Measurements from ENCODE around the gene CD1C.
"Not testable (repeated sequence)": the region's sequence is repeated elsewhere in the genome, so short reads cannot be mapped to it uniquely, and the experiment has no call there.

CD1C gene

DNA sequence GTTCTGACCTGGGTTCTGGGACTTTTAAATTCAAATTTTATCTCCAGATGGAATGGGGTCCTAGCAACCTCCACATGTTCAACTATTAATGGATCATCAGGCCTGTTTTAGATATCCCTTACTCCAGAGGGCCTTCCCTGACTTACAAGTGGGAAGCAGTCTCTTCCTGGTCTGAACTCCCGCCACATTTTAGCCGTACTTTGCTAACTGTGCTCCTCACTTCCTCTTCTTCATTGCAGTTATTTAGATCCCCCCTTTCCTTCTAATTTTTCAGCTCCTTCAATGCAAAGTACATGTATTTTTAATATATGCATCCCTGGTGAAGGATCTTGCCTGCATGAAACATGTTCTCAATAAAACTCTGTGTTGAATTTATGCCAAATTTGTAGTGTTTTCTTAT lies 31.8 kb upstream of the CD1C start:
- DNase-seq (ENCODE audit: extremely low read depth, low read depth) = no peak

DNA sequence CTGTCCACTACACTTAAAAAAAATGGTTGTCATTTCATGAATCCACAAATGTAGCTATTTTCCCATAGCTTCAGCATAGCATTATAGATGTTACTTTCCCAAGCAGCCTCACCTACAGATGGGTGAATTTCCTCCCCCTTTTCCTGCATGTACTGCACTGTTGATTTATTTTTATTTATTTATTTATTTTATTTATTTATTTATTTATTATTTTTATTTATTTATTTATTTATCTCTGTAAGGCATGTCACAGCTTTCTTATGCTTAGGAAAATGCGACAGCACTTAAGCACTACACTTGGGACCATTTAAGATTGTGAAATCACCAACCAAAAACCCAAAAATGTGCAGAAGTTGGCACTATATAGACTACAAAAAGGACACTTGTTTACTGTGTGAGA lies 30.6 kb upstream of the CD1C start:
- H3K4me3 ChIP-seq (replicated peaks; ENCODE audit: low read depth, low read length) = no peak overlapping the region
- no peak for DNase-seq (ENCODE audit: extremely low read depth, low read depth)
- TF ChIP-seq, protein P1, sequence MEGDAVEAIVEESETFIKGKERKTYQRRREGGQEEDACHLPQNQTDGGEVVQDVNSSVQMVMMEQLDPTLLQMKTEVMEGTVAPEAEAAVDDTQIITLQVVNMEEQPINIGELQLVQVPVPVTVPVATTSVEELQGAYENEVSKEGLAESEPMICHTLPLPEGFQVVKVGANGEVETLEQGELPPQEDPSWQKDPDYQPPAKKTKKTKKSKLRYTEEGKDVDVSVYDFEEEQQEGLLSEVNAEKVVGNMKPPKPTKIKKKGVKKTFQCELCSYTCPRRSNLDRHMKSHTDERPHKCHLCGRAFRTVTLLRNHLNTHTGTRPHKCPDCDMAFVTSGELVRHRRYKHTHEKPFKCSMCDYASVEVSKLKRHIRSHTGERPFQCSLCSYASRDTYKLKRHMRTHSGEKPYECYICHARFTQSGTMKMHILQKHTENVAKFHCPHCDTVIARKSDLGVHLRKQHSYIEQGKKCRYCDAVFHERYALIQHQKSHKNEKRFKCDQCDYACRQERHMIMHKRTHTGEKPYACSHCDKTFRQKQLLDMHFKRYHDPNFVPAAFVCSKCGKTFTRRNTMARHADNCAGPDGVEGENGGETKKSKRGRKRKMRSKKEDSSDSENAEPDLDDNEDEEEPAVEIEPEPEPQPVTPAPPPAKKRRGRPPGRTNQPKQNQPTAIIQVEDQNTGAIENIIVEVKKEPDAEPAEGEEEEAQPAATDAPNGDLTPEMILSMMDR (IDR thresholded peaks at IDR 0.05; ENCODE audit: low read depth, low read length, missing control alignments) = no peak

More for the DNA sequence above, 31.8 kb upstream of the CD1C start:
- H3K4me3 ChIP-seq (replicated peaks; ENCODE audit: low read depth, low read length) = no peak overlapping the region
- TF ChIP-seq, protein P1 (IDR thresholded peaks at IDR 0.05; ENCODE audit: low read depth, low read length, missing control alignments) = no peak

DNA sequence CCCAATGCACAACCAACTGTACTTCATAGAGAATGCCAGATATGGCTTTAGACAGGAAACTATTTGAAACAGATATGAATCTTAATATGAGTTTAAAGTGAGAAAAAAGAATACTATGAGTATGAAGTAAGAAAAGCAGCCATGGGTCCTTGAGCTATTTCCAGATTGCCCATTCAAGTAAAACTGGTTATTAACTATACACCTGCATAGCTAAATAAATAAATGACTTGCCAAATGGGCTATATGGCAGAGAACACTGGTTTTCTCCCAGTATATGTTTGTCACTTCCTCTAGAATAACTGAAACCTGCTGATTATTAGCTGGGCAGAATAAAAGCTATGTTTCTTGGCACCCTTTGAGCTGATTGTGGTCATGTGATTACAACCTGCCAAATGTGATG lies 17.0 kb upstream of the CD1C start:
- no peak overlapping the region for H3K4me3 ChIP-seq (replicated peaks; ENCODE audit: low read depth, low read length)
- DNase-seq (ENCODE audit: extremely low read depth, low read depth) = no peak
- TF ChIP-seq, protein P1 (IDR thresholded peaks at IDR 0.05; ENCODE audit: low read depth, low read length, missing control alignments) = no peak

DNA sequence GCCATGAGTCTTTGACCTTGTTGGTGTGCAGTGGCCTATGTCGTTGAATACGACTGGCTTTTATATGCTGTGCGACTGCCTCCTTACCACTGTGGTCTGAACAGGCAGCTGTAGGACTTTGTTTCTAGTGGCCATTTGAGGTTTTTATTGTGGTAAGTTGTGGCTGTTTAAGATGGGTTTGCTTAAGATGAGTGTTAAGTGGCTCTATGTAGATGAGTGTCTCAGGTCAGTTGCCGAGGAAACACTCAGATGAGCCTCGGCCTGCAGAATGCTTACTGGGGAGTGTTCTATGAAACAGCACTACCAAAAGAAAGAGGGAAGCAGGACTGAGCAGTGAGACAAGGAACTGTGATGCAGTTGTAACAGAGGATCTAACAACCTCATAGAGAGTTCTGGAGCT lies 14.9 kb upstream of the CD1C start:
- DNase-seq (ENCODE audit: extremely low read depth, low read depth) = no peak
- H3K4me3 ChIP-seq (replicated peaks; ENCODE audit: low read depth, low read length) = no peak overlapping the region
- TF ChIP-seq, protein P1 (IDR thresholded peaks at IDR 0.05; ENCODE audit: low read depth, low read length, missing control alignments) = no peak

DNA sequence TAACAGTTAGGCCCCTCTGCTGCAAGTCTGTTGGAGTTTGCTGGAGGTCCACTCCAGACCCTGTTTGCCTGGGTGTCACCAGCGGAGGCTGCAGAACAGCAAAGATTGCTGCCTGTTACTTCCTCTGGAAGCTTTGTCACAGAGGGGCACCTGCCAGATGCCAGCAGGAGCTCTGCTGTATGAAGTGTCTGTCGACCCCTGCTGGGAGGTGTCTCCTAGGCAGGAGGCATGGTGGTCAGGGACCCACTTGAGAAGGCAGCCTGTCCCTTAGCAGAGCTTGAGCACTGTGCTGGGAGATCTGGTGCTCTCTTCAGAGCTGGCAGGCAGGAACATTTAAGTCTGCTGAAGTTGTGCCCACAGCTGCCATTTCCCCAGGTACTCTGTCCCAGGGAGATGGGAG lies 7.3 kb upstream of the CD1C start:
- not testable (repeated sequence) for H3K4me3 ChIP-seq (replicated peaks; ENCODE audit: low read depth, low read length)

DNA sequence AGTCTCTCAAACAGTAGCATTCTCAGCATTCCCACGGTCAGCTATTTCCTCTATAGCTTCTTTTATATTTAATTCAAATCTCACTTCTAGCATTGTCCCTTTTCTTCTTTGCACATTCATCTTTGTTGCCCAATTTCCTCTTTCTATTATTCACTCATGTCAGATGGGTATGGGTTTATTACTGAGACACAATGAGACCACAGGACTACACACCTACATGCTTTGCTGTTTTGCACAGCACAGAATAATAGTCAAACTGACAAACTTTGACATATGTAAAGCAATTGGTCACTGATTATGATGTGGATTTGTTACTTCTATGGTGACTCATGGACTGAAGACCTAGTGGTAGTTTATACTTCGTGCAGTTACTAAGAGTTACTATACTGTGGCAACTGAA lies 5.8 kb upstream of the CD1C start:
- TF ChIP-seq, protein P1 (IDR thresholded peaks at IDR 0.05; ENCODE audit: low read depth, low read length, missing control alignments) = no peak
- DNase-seq (ENCODE audit: extremely low read depth, low read depth) = no peak
- no peak overlapping the region for H3K4me3 ChIP-seq (replicated peaks; ENCODE audit: low read depth, low read length)

More for the DNA sequence above, 7.3 kb upstream of the CD1C start:
- DNase-seq (ENCODE audit: extremely low read depth, low read depth) = not testable (repeated sequence)

DNA sequence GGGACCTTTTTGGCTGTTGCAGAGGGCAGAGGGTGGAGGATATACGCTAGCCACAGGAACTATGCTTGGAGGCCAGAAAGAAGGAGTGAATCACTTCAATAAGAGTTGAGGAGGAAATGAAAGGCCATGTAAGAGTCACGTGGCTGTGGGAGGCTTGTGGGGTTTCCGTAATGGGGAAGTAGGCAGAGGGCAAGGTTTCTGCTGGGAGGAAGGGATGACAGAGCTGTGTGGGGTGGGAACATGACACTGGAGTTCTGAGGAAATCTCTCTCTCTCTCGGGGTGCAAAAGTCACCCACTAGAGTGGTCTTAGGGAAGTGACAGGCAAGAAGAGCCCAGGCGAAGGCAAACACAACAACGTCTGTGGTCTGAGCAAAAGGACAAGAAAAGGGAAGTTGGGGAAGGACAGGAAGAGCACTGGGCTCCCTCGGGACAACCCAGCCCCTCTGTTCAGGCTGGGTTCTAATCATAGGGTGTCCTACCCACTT lies 3.9 kb upstream of the CD1C start:
- no peak overlapping the region for H3K4me3 ChIP-seq (replicated peaks; ENCODE audit: low read depth, low read length)
- TF ChIP-seq, protein P1 (IDR thresholded peaks at IDR 0.05; ENCODE audit: low read depth, low read length, missing control alignments) = no peak
- DNase-seq (ENCODE audit: extremely low read depth, low read depth) = no peak

Data from HFF-Myc (cell line).